ENCODE measurements around the gene KPNA3.

KPNA3 gene

GRCh38 chr13:49760558-49760957, 31.9 kb downstream of the KPNA3 start:
- no peak for DNase-seq (ENCODE audit: low spot score)
- TF ChIP-seq CTCF (conservative IDR thresholded peaks at IDR 0.05; ENCODE audit: low read depth) = no peak
- CTCF ChIA-PET = no interaction called here
- no peak overlapping the region for H3K27ac ChIP-seq
- POLR2A ChIA-PET (ENCODE audit: low non-redundant PET) = no interaction called here

GRCh38 chr13:49759503-49759902, 33.0 kb downstream of the KPNA3 start:
- ChIA-PET POLR2A (ENCODE audit: low non-redundant PET) (no interaction called here), CTCF (no interaction called here)
- no peak overlapping the region for H3K27ac ChIP-seq
- DNase-seq (ENCODE audit: low spot score) = no peak
- no peak for TF ChIP-seq CTCF (conservative IDR thresholded peaks at IDR 0.05; ENCODE audit: low read depth)

GRCh38 chr13:49756263-49756662, 36.2 kb downstream of the KPNA3 start:
- DNase-seq (ENCODE audit: low spot score) = no peak
- no peak for TF ChIP-seq CTCF (conservative IDR thresholded peaks at IDR 0.05; ENCODE audit: low read depth)
- POLR2A ChIA-PET (ENCODE audit: low non-redundant PET) = no interaction called here
- CTCF ChIA-PET = interaction anchor here (0.5 kb wide), 1 partner anchor 108 kb away, joined by 3 read pairs; no protein-coding TSS in a partner anchor
- H3K27ac ChIP-seq = no peak overlapping the region

GRCh38 chr13:49754146-49754545, 38.3 kb downstream of the KPNA3 start:
- H3K27ac ChIP-seq = no peak overlapping the region
- no peak for DNase-seq (ENCODE audit: low spot score)
- TF ChIP-seq CTCF (conservative IDR thresholded peaks at IDR 0.05; ENCODE audit: low read depth) = no peak
- CTCF ChIA-PET = no interaction called here
- POLR2A ChIA-PET (ENCODE audit: low non-redundant PET) = no interaction called here

GRCh38 chr13:49749848-49750247, 42.6 kb downstream of the KPNA3 start:
- no peak for DNase-seq (ENCODE audit: low spot score)
- POLR2A ChIA-PET (ENCODE audit: low non-redundant PET) = no interaction called here
- TF ChIP-seq CTCF (conservative IDR thresholded peaks at IDR 0.05; ENCODE audit: low read depth) = no peak
- CTCF ChIA-PET = no interaction called here
- no peak overlapping the region for H3K27ac ChIP-seq

- ChIA-PET CTCF (no interaction called here), POLR2A (ENCODE audit: low non-redundant PET) (no interaction called here)
- no peak overlapping the region for H3K27ac ChIP-seq
- no peak for TF ChIP-seq CTCF (conservative IDR thresholded peaks at IDR 0.05; ENCODE audit: low read depth)
- no peak for DNase-seq (ENCODE audit: low spot score)
These were observed 46.4 kb downstream of the KPNA3 start for GRCh38 chr13:49746111-49746510.

GRCh38 chr13:49740870-49741269, 51.6 kb downstream of the KPNA3 start:
- no peak for DNase-seq (ENCODE audit: low spot score)
- POLR2A ChIA-PET (ENCODE audit: low non-redundant PET) = no interaction called here

More at GRCh38 chr13:49740870-49741269, 51.6 kb downstream of the KPNA3 start:
- no peak overlapping the region for H3K27ac ChIP-seq
- TF ChIP-seq CTCF (conservative IDR thresholded peaks at IDR 0.05; ENCODE audit: low read depth) = no peak
- CTCF ChIA-PET = no interaction called here
